Measurements from ENCODE around the gene PTMA.
"Not testable (repeated sequence)": the region's sequence is repeated elsewhere in the genome, so short reads cannot be mapped to it uniquely, and the experiment has no call there.

The PTMA gene

GRCh38 chr2:231717281-231718171, 9.2 kb downstream of the PTMA start:
- DNase-seq, result peak; percentile 40

GRCh38 chr2:231718799-231719198, 10.5 kb downstream of the PTMA start:
- no peak for DNase-seq

GRCh38 chr2:231720292-231720986, 12.1 kb downstream of the PTMA start:
- no peak for DNase-seq

GRCh38 chr2:231720987-231721966, 13.0 kb downstream of the PTMA start:
- no peak for DNase-seq

GRCh38 chr2:231722721-231723307, 14.5 kb downstream of the PTMA start:
- DNase-seq, result no peak

DNA sequence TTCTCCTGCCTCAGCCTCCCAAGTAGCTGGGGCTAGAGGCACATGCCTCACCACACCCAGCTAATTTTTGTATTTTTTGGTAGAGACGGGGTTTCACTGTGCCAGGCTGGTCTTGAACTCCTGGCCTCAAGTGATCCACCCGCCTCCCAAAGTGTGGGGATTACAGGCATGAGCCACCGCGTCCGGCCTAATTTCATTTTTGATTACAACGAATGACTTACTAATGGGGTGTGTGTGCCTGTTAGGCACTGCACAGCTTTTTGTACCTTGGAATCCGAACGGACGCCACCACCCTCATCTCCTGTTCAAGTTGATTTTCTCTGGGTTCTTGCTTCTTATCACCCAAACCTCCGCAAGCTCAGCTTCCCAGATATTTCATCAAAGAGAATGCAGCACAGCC, 17.2 kb downstream of the PTMA start:
- DNase-seq, result no peak

- no peak for DNase-seq
Observed at GRCh38 chr2:231726276-231726675, 18.0 kb downstream of the PTMA start.

DNA sequence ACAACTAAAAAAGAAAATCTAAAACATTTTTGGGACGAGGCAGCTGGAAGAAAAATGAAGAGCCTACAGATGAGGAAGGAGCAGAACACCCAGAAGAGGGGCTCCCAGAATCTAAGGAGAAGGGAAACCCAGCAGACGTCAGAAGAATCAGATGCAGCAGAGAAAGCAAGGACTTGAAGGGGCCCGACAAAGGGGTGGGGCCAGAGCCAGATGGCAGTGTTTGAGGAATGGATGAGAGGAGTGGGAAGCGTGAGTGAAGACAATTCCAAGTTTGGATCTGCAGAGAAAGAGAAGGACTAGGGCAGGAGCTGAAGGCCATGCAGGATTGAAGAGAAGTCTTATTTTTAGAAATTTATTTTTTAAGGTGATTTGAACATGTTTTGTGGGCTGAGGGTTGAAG, 19.3 kb downstream of the PTMA start:
- peak; percentile 37 for DNase-seq

DNA sequence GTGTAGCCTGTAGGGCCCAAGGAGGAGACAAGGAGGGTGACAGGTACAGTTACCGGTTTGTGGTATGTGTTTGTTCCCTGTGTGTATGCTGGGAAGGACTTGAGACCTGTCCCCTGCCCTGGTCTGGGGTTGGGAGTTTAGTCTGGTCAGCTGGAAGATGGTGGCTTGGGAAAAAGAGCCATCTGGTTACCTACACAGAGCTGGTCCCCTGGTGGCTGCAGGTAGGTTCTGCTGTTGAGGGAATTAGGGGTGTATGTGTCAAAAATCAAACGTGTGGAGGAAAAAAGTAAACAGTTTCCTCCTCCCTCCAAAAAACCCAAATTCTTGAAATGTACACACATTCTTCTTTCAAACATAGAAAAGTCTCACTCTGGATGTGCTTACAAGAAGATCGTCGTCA, 24.3 kb downstream of the PTMA start:
- no peak for DNase-seq

GRCh38 chr2:231737761-231738160, 29.4 kb downstream of the PTMA start:
- DNase-seq, result no peak

GRCh38 chr2:231743376-231744116, 35.2 kb downstream of the PTMA start:
- DNase-seq, result no peak

GRCh38 chr2:231745303-231746038, 37.1 kb downstream of the PTMA start:
- DNase-seq, result no peak

DNA sequence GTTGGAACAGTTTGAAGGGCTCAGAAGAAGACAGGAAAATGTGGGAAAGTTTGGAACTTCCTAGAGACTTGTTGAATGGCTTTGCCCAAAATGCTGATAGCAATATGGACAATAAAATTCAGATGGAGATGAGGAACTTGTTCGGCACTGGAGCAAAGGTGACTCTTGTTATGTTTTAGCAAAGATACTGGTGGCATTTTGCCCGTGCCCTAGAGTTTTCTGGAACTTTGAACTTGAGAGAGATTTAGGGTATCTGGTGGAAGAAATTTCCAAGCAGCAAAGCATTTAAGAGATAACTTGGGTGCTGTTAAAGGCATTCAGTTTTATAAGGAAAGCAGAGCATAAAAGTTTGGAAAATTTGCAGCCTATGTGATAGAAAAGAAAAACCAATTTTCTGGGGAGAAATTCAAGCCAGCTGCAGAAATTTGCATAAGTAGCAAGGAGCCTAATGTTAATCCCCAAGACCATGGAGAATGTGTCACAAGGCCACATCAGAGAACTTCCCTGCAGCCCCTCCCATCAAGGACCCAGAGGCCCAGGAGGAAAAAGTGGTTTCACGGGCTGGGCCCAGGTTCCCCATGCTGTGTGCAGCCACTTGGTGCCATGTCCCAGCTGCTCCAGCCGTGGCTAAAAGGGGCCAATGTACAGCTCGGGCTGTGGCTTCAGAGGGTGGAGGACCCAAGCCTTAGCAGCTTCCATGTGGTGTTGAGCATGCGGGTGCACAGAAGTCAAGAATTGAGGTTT, 40.0 kb downstream of the PTMA start:
- DNase-seq, result not testable (repeated sequence)

GRCh38 chr2:231749016-231749415, 40.7 kb downstream of the PTMA start:
- not testable (repeated sequence) for DNase-seq

DNA sequence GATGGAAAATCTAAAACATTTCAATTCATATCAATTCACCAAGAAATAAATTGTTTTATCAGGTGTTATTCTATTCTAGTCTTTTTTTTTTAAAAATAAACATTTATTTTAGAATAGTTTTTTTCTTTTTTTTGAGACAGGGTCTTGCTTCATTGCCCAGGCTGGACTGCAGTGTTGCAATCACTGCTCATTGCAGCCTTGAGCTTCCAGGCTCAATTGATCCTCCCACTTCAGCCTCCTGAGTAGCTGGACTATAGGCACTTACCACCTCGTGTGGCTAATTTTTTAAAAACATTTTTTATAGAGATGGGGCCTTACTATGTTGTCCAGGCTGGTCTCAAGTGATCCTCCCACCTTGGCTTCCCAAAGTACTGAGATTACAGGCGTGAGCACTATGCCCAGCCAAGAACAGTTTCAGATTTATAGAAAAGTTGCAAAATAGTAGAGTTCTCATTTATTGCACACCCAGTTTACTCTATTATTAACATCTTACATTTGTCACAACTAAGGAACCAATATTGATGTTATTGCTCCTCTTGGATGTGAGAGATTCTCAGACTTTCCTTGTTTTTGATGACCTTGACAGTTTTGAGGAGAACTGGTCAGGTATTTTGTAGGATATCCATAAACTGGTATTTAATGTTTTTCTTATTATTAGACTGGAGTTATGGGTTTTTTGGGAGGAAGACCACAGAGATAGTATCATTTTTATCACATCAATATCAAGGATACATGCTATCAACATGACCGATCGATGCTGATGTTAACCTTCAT, 42.9 kb downstream of the PTMA start:
- DNase-seq, result no peak

DNA sequence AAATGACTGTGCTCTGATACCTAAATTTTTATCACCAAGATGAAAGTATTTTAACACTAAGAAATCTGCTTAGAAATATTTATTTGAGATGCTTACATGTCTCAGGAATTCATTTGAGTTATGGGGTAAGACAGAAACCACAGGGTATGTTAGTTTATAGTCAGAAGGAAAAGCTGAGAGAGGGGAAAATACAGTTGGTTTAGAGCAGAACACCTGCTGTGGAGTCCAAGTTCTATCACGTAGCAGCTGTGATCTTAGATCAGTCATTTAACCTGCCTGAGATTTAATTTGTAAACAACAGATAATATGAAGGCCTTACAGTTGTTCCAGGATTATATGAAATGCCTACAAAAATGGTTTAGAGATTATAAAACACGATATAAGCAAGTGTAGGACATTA, 43.7 kb downstream of the PTMA start:
- no peak for DNase-seq

GRCh38 chr2:231761735-231762134, 53.4 kb downstream of the PTMA start:
- no peak for DNase-seq

Data from eye (tissue), 1 donor.